C4-2B (cell line): ENCODE results near the gene PSAPL1.

Experiments
- CTCF ChIP-seq: fragments of 450-650 bp; conservative IDR thresholded peaks from 2 replicates; pipeline ENCODE4 v1.5.1; 2017; ENCODE audit warnings: mild to moderate bottlenecking
- ZFX ChIP-seq: fragments of 450-650 bp; IDR thresholded peaks from 2 replicates; pipeline ENCODE4 v1.6.1; 2017

- TF ChIP-seq CTCF (no peak), ZFX (no peak)
Measured at GRCh38 chr4:7466904-7467303, 32.2 kb upstream of the PSAPL1 start.
